Glutamatergic neuron (in vitro differentiated cells): Measurements from ENCODE around the gene NRAS. TPM values are rescaled to one million over a fixed set of nuclear protein-coding genes. Genes with fewer than 3 reads are reported as not detected.

Source experiments
- DNase-seq: peaks from one replicate; pipeline ENCODE4 v3.0.0; 2022
- H3K27ac Mint-ChIP-seq: one replicate; pipeline ENCODE4 v1.8.0; 2020; ENCODE audit warnings: mild to moderate bottlenecking, mixed read lengths, inconsistent platforms; ENCODE audit not compliant: unreplicated experiment
- H3K27me3 Mint-ChIP-seq: one replicate; pipeline ENCODE4 v1.8.0; 2020; ENCODE audit warnings: mild to moderate bottlenecking, moderate library complexity, mixed read lengths, inconsistent platforms; ENCODE audit not compliant: unreplicated experiment
- H3K36me3 Mint-ChIP-seq: one replicate; pipeline ENCODE4 v1.8.0; 2020; ENCODE audit warnings: mild to moderate bottlenecking, mixed read lengths, inconsistent platforms; ENCODE audit not compliant: unreplicated experiment
- H3K4me1 Mint-ChIP-seq: one replicate; pipeline ENCODE4 v1.8.0; 2020; ENCODE audit warnings: mild to moderate bottlenecking, low read depth, mixed read lengths, inconsistent platforms; ENCODE audit not compliant: unreplicated experiment
- H3K4me3 Mint-ChIP-seq: one replicate; pipeline ENCODE4 v1.8.0; 2020; ENCODE audit warnings: mild to moderate bottlenecking, mixed read lengths, inconsistent platforms; ENCODE audit not compliant: unreplicated experiment
- H3K9me3 Mint-ChIP-seq: one replicate; pipeline ENCODE4 v1.8.0; 2020; ENCODE audit warnings: mild to moderate bottlenecking, moderate library complexity, mixed read lengths, inconsistent platforms; ENCODE audit not compliant: unreplicated experiment
- CTCF ChIP-seq: fragments of 200-600 bp; sonication (generic); IDR thresholded peaks from one replicate; pipeline ENCODE4 v1.5.0; 2021; ENCODE audit not compliant: partially characterized antibody, unreplicated experiment
- total RNA-seq: library from RNA; stranded (reverse); fragmentation: NEBNext Ultra II Directional; extraction: Animal tissue kit (Norgen Biotek cat#: 25700); gene quantifications from one replicate; pipeline ENCODE4 v1.2.1, GENCODE V29; 2021; ENCODE audit not compliant: unreplicated experiment

Gene NRAS
- total RNA-seq, 1 donor from 2014 or later = 77.1 TPM

- H3K27ac Mint-ChIP-seq = no peak overlapping the region
- TF ChIP-seq CTCF = no peak
Observed at GRCh38 chr1:114740331-114740730, 23.8 kb upstream of the NRAS start.

GRCh38 chr1:114737314-114737849 is 20.8 kb upstream of the NRAS start:
- H3K4me1 Mint-ChIP-seq = no peaks in the 10 kb centered on the region
- peaks cover 6% of the 10 kb centered on the region for H3K36me3 Mint-ChIP-seq
- TF ChIP-seq CTCF = no peak
- DNase-seq = no peak
- H3K4me3 Mint-ChIP-seq = no peak overlapping the region
- no peaks in the 10 kb centered on the region for H3K27me3 Mint-ChIP-seq
- no peak overlapping the region for H3K27ac Mint-ChIP-seq
- no peaks in the 10 kb centered on the region for H3K9me3 Mint-ChIP-seq

More at GRCh38 chr1:114740331-114740730, 23.8 kb upstream of the NRAS start:
- DNase-seq = no peak
- no peaks in the 10 kb centered on the region for H3K4me1 Mint-ChIP-seq
- peaks cover 6% of the 10 kb centered on the region for H3K36me3 Mint-ChIP-seq
- no peak overlapping the region for H3K4me3 Mint-ChIP-seq
- H3K27me3 Mint-ChIP-seq = no peaks in the 10 kb centered on the region
- H3K9me3 Mint-ChIP-seq = no peaks in the 10 kb centered on the region

GRCh38 chr1:114735479-114735878 is 18.9 kb upstream of the NRAS start:
- no peak overlapping the region for H3K4me3 Mint-ChIP-seq
- no peak for DNase-seq
- H3K27me3 Mint-ChIP-seq = no peaks in the 10 kb centered on the region
- peaks cover 6% of the 10 kb centered on the region for H3K36me3 Mint-ChIP-seq
- no peaks in the 10 kb centered on the region for H3K9me3 Mint-ChIP-seq
- TF ChIP-seq CTCF = no peak
- no peak overlapping the region for H3K27ac Mint-ChIP-seq
- H3K4me1 Mint-ChIP-seq = no peaks in the 10 kb centered on the region

GRCh38 chr1:114729782-114730181 is 13.2 kb upstream of the NRAS start:
- no peaks in the 10 kb centered on the region for H3K9me3 Mint-ChIP-seq
- no peak overlapping the region for H3K27ac Mint-ChIP-seq
- H3K27me3 Mint-ChIP-seq = no peaks in the 10 kb centered on the region
- TF ChIP-seq CTCF = no peak
- no peak overlapping the region for H3K4me3 Mint-ChIP-seq
- no peaks in the 10 kb centered on the region for H3K4me1 Mint-ChIP-seq
- no peak for DNase-seq
- H3K36me3 Mint-ChIP-seq = no peaks in the 10 kb centered on the region

GRCh38 chr1:114728553-114728952 is 12.0 kb upstream of the NRAS start:
- no peak for TF ChIP-seq CTCF
- Mint-ChIP-seq H3K36me3 (no peaks in the 10 kb centered on the region), H3K9me3 (no peaks in the 10 kb centered on the region), H3K27me3 (no peaks in the 10 kb centered on the region), H3K4me1 (no peaks in the 10 kb centered on the region), H3K27ac (no peak overlapping the region), H3K4me3 (no peak overlapping the region)
- no peak for DNase-seq
